Left ventricle myocardium inferior (tissue), 1 donor: Measurements from ENCODE around the gene CDC42BPA. TPM values are rescaled to one million over a fixed set of nuclear protein-coding genes. Genes with fewer than 3 reads are reported as not detected.

Experiments used
- DNase-seq: peaks from one replicate; pipeline ENCODE4 v3.0.0-alpha.2; 2020
- H3K27ac ChIP-seq: fragments of 200-600 bp; replicated peaks from 2 replicates; pipeline ENCODE4 v1.8.0; 2021
- H3K27me3 ChIP-seq: fragments of 200-600 bp; 2 replicates; pipeline ENCODE4 v1.8.0; 2021; ENCODE audit warnings: low read depth
- H3K36me3 ChIP-seq: fragments of 200-600 bp; 2 replicates; pipeline ENCODE4 v1.8.0; 2021
- H3K4me1 ChIP-seq: fragments of 200-600 bp; 2 replicates; pipeline ENCODE4 v1.8.0; 2021
- H3K4me3 ChIP-seq: fragments of 200-600 bp; 2 replicates; pipeline ENCODE4 v1.8.0; 2021; ENCODE audit warnings: mild to moderate bottlenecking, moderate library complexity
- H3K9me3 ChIP-seq: fragments of 200-600 bp; replicated peaks from 2 replicates; pipeline ENCODE4 v1.8.0; 2021
- CTCF ChIP-seq: fragments of 200-600 bp; IDR thresholded peaks from 2 replicates; pipeline ENCODE4 v1.8.0; 2021; ENCODE audit warnings: antibody characterized with exemption, mild to moderate bottlenecking, borderline replicate concordance
- intact Hi-C: fragments of 100-400 bp; cut with micrococcal nuclease; formaldehyde crosslinking; loops from one replicate; pipeline ENCODE4 v1.11.0; 2022
- long read RNA-seq: library from polyadenylated mRNA; unstranded; transcript quantifications from one replicate; pipeline ENCODE4 v2.0.0, GENCODE V29; 2021
- total RNA-seq: library from RNA; stranded (reverse); fragmentation: NEBNext Ultra II Directional; extraction: Animal tissue kit (Norgen Biotek cat#: 25700); gene quantifications from one replicate; pipeline ENCODE4 v1.2.1, GENCODE V29; 2021
- donor health status: DM: no; HTN: yes; CAD: no; lungs with severe emphysema.

The CDC42BPA gene
- total RNA-seq, result 35.1 TPM
- long read RNA-seq, partial matches to known transcripts, result 9 of 14 reads
- long read RNA-seq, other reads (novel, unspliced or antisense), result 5 of 14 reads

GRCh38 chr1:227318016-227318852 is at the start of gene CDC42BPA:
Gene CDC42BPA, minus strand, starts transcription at chr1:227318492. Its CDS starts 1,310 bp downstream, at chr1:227317182.
- Histone ChIP-seq H3K27ac (peak within 1 kb of the TSS; percentile 98), H3K4me1 (peaks cover 32% of the 10 kb centered on the region), H3K4me3 (peak within 1 kb of the TSS; percentile 77), H3K27me3 (no peaks in the 10 kb centered on the region), H3K36me3 (no peaks in the 10 kb centered on the region), H3K9me3 (no peaks in the 10 kb centered on the region)
- peak; percentile 89 for DNase-seq
- intact Hi-C loops, result loop anchor here (10.0 kb wide), 2 partner anchors 73 to 117 kb away; no protein-coding TSS in a partner anchor
- no peak for TF ChIP-seq CTCF

- Histone ChIP-seq H3K27me3 (no peaks in the 10 kb centered on the region), H3K27ac (no peak overlapping the region), H3K9me3 (no peaks in the 10 kb centered on the region), H3K4me1 (no peaks in the 10 kb centered on the region), H3K4me3 (no peak overlapping the region), H3K36me3 (no peaks in the 10 kb centered on the region)
- intact Hi-C loops, result no loop called here
- no peak for TF ChIP-seq CTCF
- DNase-seq, result no peak
These were observed 49.7 kb upstream of the CDC42BPA start for GRCh38 chr1:227368009-227368408.

GRCh38 chr1:227365473-227366431 is 47.5 kb upstream of the CDC42BPA start:
- intact Hi-C loops, result no loop called here
- no peaks in the 10 kb centered on the region for H3K4me1 ChIP-seq
- H3K4me3 ChIP-seq, result no peak overlapping the region
- no peaks in the 10 kb centered on the region for H3K27me3 ChIP-seq
- no peaks in the 10 kb centered on the region for H3K36me3 ChIP-seq
- H3K27ac ChIP-seq, result no peak overlapping the region
- no peaks in the 10 kb centered on the region for H3K9me3 ChIP-seq
- TF ChIP-seq CTCF, result no peak
- DNase-seq, result no peak

- TF ChIP-seq CTCF, result no peak
- intact Hi-C loops, result no loop called here
- H3K4me1 ChIP-seq, result no peaks in the 10 kb centered on the region
These were observed 46.4 kb upstream of the CDC42BPA start for GRCh38 chr1:227364657-227365056.

GRCh38 chr1:227363825-227364224 is 45.5 kb upstream of the CDC42BPA start:
- TF ChIP-seq CTCF, result no peak
- no peak overlapping the region for H3K27ac ChIP-seq
- no peak overlapping the region for H3K4me3 ChIP-seq
- H3K36me3 ChIP-seq, result no peaks in the 10 kb centered on the region
- H3K9me3 ChIP-seq, result no peaks in the 10 kb centered on the region
- intact Hi-C loops, result no loop called here
- no peaks in the 10 kb centered on the region for H3K4me1 ChIP-seq
- no peaks in the 10 kb centered on the region for H3K27me3 ChIP-seq
- no peak for DNase-seq

More at GRCh38 chr1:227364657-227365056, 46.4 kb upstream of the CDC42BPA start:
- no peak for DNase-seq
- Histone ChIP-seq H3K27ac (no peak overlapping the region), H3K27me3 (no peaks in the 10 kb centered on the region), H3K4me3 (no peak overlapping the region), H3K36me3 (no peaks in the 10 kb centered on the region), H3K9me3 (no peaks in the 10 kb centered on the region)
